GM23338 (cell line): Measurements from ENCODE around the gene APBA2. TPM values are rescaled to one million over a fixed set of nuclear protein-coding genes. Genes with fewer than 3 reads are reported as not detected.

Experiments used
- ATAC-seq: fragments of 200-7000 bp; cut with Tn5 transposase; 3 replicates; pipeline ENCODE4 v1.9.1; 2020
- DNase-seq: peaks from one replicate; pipeline ENCODE4 v3.0.0-alpha.2; 2015; ENCODE audit warnings: low spot score
- H2AFZ ChIP-seq: fragments of 200-600 bp; sonication (generic); 2 replicates; pipeline ENCODE4 v1.8.0; 2016; ENCODE audit warnings: antibody characterized with exemption, mild to moderate bottlenecking, moderate library complexity
- H3F3A ChIP-seq: fragments of 200-600 bp; sonication (generic); replicated peaks from 2 replicates; pipeline ENCODE4 v1.8.0; 2017; ENCODE audit warnings: antibody characterized with exemption, mixed run types, low read depth
- H3K27ac ChIP-seq: fragments of 200-600 bp; sonication (generic); 2 replicates; pipeline ENCODE4 v1.6.1; 2016; ENCODE audit warnings: low read depth
- H3K27me3 ChIP-seq: fragments of 200-600 bp; sonication (generic); 2 replicates; pipeline ENCODE4 v1.8.0; 2016; ENCODE audit warnings: mild to moderate bottlenecking, mixed run types, moderate library complexity; ENCODE audit not compliant: insufficient read depth
- H3K36me3 ChIP-seq: fragments of 200-600 bp; sonication (generic); 2 replicates; pipeline ENCODE4 v1.8.0; 2016; ENCODE audit warnings: mild to moderate bottlenecking; ENCODE audit not compliant: insufficient read depth
- H3K4me1 ChIP-seq: fragments of 200-600 bp; sonication (generic); 2 replicates; pipeline ENCODE4 v1.8.0; 2016; ENCODE audit warnings: mild to moderate bottlenecking, moderate library complexity; ENCODE audit not compliant: insufficient read depth
- H3K4me2 ChIP-seq: fragments of 200-600 bp; sonication (generic); 2 replicates; pipeline ENCODE4 v1.7.1; 2017; ENCODE audit warnings: mixed run types
- H3K4me3 ChIP-seq: fragments of 200-600 bp; sonication (generic); 2 replicates; pipeline ENCODE4 v1.6.1; 2016; ENCODE audit warnings: mixed run types
- H3K79me2 ChIP-seq: fragments of 200-600 bp; sonication (generic); replicated peaks from 2 replicates; pipeline ENCODE4 v1.8.0; 2017; ENCODE audit warnings: mild to moderate bottlenecking; ENCODE audit not compliant: insufficient read depth
- H3K9me2 ChIP-seq: fragments of 200-600 bp; sonication (generic); 2 replicates; pipeline ENCODE4 v1.8.0; 2017; ENCODE audit not compliant: insufficient read depth
- H4K20me1 ChIP-seq: fragments of 200-600 bp; sonication (generic); replicated peaks from 2 replicates; pipeline ENCODE4 v1.8.0; 2017; ENCODE audit warnings: mild to moderate bottlenecking; ENCODE audit not compliant: insufficient read depth
- H3K27ac Mint-ChIP-seq: 2 replicates; pipeline ENCODE4 v1.8.0; 2020; ENCODE audit warnings: inconsistent platforms, mild to moderate bottlenecking, moderate library complexity, mixed read lengths
- H3K27me3 Mint-ChIP-seq: 3 replicates; pipeline ENCODE4 v1.8.0; 2022; ENCODE audit warnings: low read depth, mild to moderate bottlenecking, moderate library complexity, mixed read lengths, inconsistent platforms; ENCODE audit not compliant: insufficient read depth, poor library complexity
- H3K36me3 Mint-ChIP-seq: 3 replicates; pipeline ENCODE4 v1.8.0; 2021; ENCODE audit warnings: low read depth, mild to moderate bottlenecking, inconsistent platforms, moderate library complexity, mixed read lengths
- H3K4me1 Mint-ChIP-seq: 3 replicates; pipeline ENCODE4 v1.8.0; 2020; ENCODE audit warnings: mild to moderate bottlenecking, inconsistent platforms, mixed read lengths
- H3K4me3 Mint-ChIP-seq: 3 replicates; pipeline ENCODE4 v1.8.0; 2021; ENCODE audit warnings: moderate library complexity, mild to moderate bottlenecking, inconsistent platforms, mixed read lengths
- H3K9me3 Mint-ChIP-seq: 3 replicates; pipeline ENCODE4 v1.8.0; 2020; ENCODE audit warnings: moderate library complexity, mild to moderate bottlenecking, inconsistent platforms, mixed read lengths
- EZH2 ChIP-seq: fragments of 200-600 bp; sonication (generic); IDR thresholded peaks from one replicate; pipeline ENCODE4 v1.8.0; 2017; ENCODE audit warnings: antibody characterized with exemption, mild to moderate bottlenecking, low read depth; ENCODE audit not compliant: unreplicated experiment
- JUNB ChIP-seq: IDR thresholded peaks from one replicate; pipeline ENCODE4 v1.6.1; 2016; ENCODE audit warnings: antibody characterized with exemption; ENCODE audit not compliant: unreplicated experiment
- NANOG ChIP-seq: IDR thresholded peaks from 2 replicates; pipeline ENCODE4 v1.6.1; 2016; ENCODE audit warnings: antibody characterized with exemption, borderline replicate concordance
- ZNF114 ChIP-seq: fragments of 250-450 bp; sonication (Bioruptor Pico); IDR thresholded peaks from 2 replicates; pipeline ENCODE4 v1.5.0; 2020; ENCODE audit warnings: mild to moderate bottlenecking, moderate library complexity
- ZNF331 ChIP-seq: fragments of 250-450 bp; sonication (Bioruptor Pico); IDR thresholded peaks from 2 replicates; pipeline ENCODE4 v1.5.0; 2020; ENCODE audit warnings: low read depth, mild to moderate bottlenecking, moderate library complexity
- polyA plus RNA-seq: library from polyadenylated mRNA; unstranded; fragments of >200 nt; fragmentation: Nextera tagmentation; extraction: Ambion mirVana; gene quantifications from 2 replicates; pipeline ENCODE4 v1.2.1, GENCODE V29; 2016
- total RNA-seq: library from RNA; depleted of rRNA; stranded (reverse); fragments of >200 nt; shearing (Covaris generic); gene quantifications from 2 replicates; pipeline ENCODE4 v1.2.3, GENCODE V29; 2014
- TF ChIP-seq, protein P1 (sequence below): fragments of 250-450 bp; sonication (Bioruptor Pico); IDR thresholded peaks from 2 replicates; pipeline ENCODE4 v1.5.0; 2020; ENCODE audit warnings: mild to moderate bottlenecking, moderate library complexity
- TF ChIP-seq, protein P2 (sequence below), 2 experiments: fragments of 200-600 bp in 1 of 2; sonication (generic) in 1 of 2; conservative IDR thresholded peaks; 2 replicates each; pipeline versions ENCODE4 v1.5.1 to v1.6.1; 2016 to 2017; ENCODE audit warnings: antibody characterized with exemption in 2 of 2, low read depth in 2 of 2, mild to moderate bottlenecking in 2 of 2, moderate library complexity in 1 of 2

Gene APBA2
- total and polyA plus RNA-seq, 2 experiments from 2014 or later: 5.9 to 24.7 TPM

DNA sequence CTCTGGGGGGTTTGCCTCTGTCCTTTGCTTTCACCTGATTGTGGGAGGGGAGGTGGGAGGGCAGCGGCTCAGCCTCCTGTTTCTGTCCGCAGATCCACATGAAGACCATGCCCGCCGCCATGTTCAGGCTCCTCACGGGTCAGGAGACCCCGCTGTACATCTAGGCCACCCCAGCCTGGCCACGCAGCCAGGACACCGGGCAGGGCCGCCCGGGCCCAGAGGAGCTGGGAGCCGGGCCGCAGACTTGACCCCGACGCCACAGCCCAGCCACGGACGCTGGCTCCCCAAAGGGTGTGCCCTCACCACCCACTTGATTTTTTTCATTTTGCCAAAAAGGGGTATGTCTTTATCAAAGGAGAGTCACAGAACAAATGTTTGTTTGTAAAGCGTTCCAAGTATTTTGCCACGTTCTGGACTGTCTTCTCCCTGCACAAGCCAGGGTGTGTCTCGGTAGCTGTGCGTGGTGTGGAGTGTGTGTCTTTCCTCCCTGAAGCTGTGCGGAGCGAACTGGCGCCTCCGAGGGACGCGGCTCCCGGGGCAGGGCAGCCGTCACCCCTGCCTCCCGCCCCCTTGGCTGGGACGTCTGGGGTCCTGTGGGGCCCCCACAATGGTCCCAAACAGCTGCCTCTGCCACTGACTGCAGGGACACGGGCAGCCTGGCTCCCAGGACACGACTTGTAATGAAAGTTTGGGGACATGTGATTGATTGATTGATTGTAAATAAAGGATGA is 231.4 kb downstream of the APBA2 start (continued):
- TF ChIP-seq, protein P1, sequence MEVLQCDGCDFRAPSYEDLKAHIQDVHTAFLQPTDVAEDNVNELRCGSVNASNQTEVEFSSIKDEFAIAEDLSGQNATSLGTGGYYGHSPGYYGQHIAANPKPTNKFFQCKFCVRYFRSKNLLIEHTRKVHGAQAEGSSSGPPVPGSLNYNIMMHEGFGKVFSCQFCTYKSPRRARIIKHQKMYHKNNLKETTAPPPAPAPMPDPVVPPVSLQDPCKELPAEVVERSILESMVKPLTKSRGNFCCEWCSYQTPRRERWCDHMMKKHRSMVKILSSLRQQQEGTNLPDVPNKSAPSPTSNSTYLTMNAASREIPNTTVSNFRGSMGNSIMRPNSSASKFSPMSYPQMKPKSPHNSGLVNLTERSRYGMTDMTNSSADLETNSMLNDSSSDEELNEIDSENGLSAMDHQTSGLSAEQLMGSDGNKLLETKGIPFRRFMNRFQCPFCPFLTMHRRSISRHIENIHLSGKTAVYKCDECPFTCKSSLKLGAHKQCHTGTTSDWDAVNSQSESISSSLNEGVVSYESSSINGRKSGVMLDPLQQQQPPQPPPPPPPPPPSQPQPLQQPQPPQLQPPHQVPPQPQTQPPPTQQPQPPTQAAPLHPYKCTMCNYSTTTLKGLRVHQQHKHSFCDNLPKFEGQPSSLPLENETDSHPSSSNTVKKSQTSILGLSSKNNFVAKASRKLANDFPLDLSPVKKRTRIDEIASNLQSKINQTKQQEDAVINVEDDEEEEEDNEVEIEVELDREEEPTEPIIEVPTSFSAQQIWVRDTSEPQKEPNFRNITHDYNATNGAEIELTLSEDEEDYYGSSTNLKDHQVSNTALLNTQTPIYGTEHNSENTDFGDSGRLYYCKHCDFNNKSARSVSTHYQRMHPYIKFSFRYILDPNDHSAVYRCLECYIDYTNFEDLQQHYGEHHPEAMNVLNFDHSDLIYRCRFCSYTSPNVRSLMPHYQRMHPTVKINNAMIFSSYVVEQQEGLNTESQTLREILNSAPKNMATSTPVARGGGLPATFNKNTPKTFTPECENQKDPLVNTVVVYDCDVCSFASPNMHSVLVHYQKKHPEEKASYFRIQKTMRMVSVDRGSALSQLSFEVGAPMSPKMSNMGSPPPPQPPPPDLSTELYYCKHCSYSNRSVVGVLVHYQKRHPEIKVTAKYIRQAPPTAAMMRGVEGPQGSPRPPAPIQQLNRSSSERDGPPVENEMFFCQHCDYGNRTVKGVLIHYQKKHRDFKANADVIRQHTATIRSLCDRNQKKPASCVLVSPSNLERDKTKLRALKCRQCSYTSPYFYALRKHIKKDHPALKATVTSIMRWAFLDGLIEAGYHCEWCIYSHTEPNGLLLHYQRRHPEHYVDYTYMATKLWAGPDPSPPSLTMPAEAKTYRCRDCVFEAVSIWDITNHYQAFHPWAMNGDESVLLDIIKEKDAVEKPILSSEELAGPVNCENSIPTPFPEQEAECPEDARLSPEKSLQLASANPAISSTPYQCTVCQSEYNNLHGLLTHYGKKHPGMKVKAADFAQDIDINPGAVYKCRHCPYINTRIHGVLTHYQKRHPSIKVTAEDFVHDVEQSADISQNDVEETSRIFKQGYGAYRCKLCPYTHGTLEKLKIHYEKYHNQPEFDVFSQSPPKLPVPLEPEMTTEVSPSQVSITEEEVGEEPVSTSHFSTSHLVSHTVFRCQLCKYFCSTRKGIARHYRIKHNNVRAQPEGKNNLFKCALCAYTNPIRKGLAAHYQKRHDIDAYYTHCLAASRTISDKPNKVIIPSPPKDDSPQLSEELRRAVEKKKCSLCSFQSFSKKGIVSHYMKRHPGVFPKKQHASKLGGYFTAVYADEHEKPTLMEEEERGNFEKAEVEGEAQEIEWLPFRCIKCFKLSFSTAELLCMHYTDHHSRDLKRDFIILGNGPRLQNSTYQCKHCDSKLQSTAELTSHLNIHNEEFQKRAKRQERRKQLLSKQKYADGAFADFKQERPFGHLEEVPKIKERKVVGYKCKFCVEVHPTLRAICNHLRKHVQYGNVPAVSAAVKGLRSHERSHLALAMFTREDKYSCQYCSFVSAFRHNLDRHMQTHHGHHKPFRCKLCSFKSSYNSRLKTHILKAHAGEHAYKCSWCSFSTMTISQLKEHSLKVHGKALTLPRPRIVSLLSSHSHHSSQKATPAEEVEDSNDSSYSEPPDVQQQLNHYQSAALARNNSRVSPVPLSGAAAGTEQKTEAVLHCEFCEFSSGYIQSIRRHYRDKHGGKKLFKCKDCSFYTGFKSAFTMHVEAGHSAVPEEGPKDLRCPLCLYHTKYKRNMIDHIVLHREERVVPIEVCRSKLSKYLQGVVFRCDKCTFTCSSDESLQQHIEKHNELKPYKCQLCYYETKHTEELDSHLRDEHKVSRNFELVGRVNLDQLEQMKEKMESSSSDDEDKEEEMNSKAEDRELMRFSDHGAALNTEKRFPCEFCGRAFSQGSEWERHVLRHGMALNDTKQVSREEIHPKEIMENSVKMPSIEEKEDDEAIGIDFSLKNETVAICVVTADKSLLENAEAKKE (CRISPR knock-in tag): no peak
- TF ChIP-seq EZH2 (no peak), ZNF114 (no peak), JUNB (no peak), NANOG (no peak)
- TF ChIP-seq, protein P2, sequence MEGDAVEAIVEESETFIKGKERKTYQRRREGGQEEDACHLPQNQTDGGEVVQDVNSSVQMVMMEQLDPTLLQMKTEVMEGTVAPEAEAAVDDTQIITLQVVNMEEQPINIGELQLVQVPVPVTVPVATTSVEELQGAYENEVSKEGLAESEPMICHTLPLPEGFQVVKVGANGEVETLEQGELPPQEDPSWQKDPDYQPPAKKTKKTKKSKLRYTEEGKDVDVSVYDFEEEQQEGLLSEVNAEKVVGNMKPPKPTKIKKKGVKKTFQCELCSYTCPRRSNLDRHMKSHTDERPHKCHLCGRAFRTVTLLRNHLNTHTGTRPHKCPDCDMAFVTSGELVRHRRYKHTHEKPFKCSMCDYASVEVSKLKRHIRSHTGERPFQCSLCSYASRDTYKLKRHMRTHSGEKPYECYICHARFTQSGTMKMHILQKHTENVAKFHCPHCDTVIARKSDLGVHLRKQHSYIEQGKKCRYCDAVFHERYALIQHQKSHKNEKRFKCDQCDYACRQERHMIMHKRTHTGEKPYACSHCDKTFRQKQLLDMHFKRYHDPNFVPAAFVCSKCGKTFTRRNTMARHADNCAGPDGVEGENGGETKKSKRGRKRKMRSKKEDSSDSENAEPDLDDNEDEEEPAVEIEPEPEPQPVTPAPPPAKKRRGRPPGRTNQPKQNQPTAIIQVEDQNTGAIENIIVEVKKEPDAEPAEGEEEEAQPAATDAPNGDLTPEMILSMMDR (conservative IDR thresholded peaks at IDR 0.05; ENCODE audit: low read depth in 2 of 2): no peak

DNA sequence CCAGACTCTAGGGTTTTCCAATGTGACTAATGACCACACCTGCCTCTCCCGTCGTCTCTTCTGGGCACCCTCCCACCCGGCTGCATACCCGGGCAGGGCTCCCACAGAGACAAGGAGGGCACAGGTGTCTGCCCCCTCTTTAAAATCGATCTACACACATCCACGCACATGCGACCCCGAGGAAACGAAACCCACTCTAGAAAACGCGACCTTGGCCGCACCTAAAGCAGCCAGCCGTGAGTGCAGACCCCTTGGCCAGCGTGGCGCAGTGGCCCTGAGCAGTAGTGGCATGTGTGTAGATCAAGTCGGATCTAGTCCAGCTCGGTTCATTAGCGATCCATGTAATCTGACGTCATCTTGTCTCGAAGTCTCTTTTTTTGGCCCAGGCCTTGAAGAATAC is 232.0 kb downstream of the APBA2 start:
- ATAC-seq (no peak), DNase-seq (no peak)
- Histone ChIP-seq H3K4me2 (no peak overlapping the region), H3K27me3 (no peaks in the 10 kb centered on the region), H3K27ac (no peak overlapping the region), H3F3A (no peaks in the 10 kb centered on the region), H3K4me1 (peaks cover 2% of the 10 kb centered on the region; the same call in 1 of the 2 replicates), H3K4me3 (no peak overlapping the region), H3K9me2 (no peaks in the 10 kb centered on the region), H3K36me3 (no peaks in the 10 kb centered on the region), H4K20me1 (no peaks in the 10 kb centered on the region), H2AFZ (no peak overlapping the region), H3K79me2 (no peaks in the 10 kb centered on the region)
- Mint-ChIP-seq H3K4me1 (peaks cover 16% of the 10 kb centered on the region), H3K9me3 (no peaks in the 10 kb centered on the region), H3K27me3 (peaks cover 11% of the 10 kb centered on the region), H3K4me3 (no peak overlapping the region), H3K36me3 (no peaks in the 10 kb centered on the region; the same call in 2 of the 3 replicates), H3K27ac (no peak overlapping the region)
- TF ChIP-seq ZNF331 (CRISPR knock-in tag): no peak
- no peak for TF ChIP-seq EZH2
- TF ChIP-seq JUNB: no peak
- TF ChIP-seq, protein P1 (CRISPR knock-in tag): no peak
- no peak for TF ChIP-seq ZNF114
